Vagina (tissue), 2 donors: ENCODE results near the gene P3H2.

Experiments used
- CTCF ChIP-seq, 3 experiments: fragments of 450-650 bp in 2 of 3; fragments of 200-600 bp in 1 of 3; sonication (generic) in 1 of 3; IDR thresholded peaks; one replicate each; pipeline ENCODE4 v1.5.1; 2017 to 2019; ENCODE audit warnings: antibody characterized with exemption in 3 of 3, mild to moderate bottlenecking in 2 of 3, moderate library complexity in 2 of 3
- POLR2A ChIP-seq, 2 donors: fragments of 450-650 bp; IDR thresholded peaks; one replicate each; pipeline ENCODE4 v1.6.1; 2017; ENCODE audit warnings: antibody characterized with exemption in 2 of 2, mild to moderate bottlenecking in 2 of 2, moderate library complexity in 2 of 2
- POLR2AphosphoS5 ChIP-seq, 2 donors: sonication (generic); formaldehyde crosslinking; IDR thresholded peaks; one replicate each; pipeline ENCODE4 v1.9.0; 2017; ENCODE audit warnings: antibody characterized with exemption in 2 of 2, mild to moderate bottlenecking in 2 of 2, low read depth in 1 of 2; ENCODE audit not compliant: insufficient read depth in 1 of 2

GRCh38 chr3:189953551-189953950, 167.1 kb downstream of the P3H2 start:
- TF ChIP-seq POLR2A (IDR thresholded peaks at IDR 0.05) (no peak), CTCF (IDR thresholded peaks at IDR 0.05) (no peak), POLR2AphosphoS5 (IDR thresholded peaks at IDR 0.05; ENCODE audit: insufficient read depth in 1 of 2, low read depth in 1 of 2) (no peak)
